Measurements from ENCODE around the gene IGF2BP2. TPM values are rescaled to one million over a fixed set of nuclear protein-coding genes. Genes with fewer than 3 reads are reported as not detected.

Gene IGF2BP2
- total and polyA plus RNA-seq, 2 of the 13 experiments (the other 11 are each of a cell fraction or from before 2014, with no cell fraction given) = 6.5 to 46.0 TPM

DNA sequence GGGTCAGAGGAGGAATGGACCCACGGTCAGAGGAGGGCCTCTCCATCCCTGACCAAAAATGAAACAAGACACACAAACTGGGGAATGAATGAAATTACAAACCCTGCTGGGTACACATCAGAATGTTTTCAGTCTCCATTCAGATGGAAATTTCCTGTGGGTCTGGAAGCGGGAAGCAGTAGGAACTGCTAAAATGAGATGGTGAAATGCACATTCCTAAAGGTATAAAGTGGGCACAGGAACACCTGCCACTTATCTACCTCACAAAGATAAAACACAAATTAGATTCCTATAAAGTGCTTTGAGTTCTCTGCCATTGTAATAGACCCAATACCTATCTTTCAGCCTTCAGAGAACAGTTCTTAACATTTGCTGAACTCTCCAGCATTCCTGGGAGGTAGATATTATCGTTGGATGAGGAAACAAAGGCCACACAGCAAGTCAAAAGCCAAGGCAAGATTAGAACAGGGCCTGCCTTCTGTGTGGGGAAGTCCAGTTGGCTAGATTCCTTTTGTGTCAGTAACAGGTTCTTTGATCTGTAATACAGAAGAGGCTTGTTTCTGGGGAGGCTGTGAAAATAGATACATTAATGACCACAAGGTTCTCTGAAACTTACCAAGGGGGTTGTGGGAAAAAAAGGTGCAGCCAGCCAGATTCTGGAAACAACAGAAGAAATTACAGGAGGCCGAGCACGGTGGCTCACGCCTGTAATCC is 98.4 kb downstream of the IGF2BP2 start (continued):
- TF ChIP-seq, protein P1, sequence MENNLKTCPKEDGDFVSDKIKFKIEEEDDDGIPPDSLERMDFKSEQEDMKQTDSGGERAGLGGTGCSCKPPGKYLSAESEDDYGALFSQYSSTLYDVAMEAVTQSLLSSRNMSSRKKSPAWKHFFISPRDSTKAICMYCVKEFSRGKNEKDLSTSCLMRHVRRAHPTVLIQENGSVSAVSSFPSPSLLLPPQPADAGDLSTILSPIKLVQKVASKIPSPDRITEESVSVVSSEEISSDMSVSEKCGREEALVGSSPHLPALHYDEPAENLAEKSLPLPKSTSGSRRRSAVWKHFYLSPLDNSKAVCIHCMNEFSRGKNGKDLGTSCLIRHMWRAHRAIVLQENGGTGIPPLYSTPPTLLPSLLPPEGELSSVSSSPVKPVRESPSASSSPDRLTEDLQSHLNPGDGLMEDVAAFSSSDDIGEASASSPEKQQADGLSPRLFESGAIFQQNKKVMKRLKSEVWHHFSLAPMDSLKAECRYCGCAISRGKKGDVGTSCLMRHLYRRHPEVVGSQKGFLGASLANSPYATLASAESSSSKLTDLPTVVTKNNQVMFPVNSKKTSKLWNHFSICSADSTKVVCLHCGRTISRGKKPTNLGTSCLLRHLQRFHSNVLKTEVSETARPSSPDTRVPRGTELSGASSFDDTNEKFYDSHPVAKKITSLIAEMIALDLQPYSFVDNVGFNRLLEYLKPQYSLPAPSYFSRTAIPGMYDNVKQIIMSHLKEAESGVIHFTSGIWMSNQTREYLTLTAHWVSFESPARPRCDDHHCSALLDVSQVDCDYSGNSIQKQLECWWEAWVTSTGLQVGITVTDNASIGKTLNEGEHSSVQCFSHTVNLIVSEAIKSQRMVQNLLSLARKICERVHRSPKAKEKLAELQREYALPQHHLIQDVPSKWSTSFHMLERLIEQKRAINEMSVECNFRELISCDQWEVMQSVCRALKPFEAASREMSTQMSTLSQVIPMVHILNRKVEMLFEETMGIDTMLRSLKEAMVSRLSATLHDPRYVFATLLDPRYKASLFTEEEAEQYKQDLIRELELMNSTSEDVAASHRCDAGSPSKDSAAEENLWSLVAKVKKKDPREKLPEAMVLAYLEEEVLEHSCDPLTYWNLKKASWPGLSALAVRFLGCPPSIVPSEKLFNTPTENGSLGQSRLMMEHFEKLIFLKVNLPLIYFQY (CRISPR knock-in tag; IDR thresholded peaks at IDR 0.05; ENCODE audit: borderline replicate concordance) = no peak
- TF ChIP-seq, protein P2, sequence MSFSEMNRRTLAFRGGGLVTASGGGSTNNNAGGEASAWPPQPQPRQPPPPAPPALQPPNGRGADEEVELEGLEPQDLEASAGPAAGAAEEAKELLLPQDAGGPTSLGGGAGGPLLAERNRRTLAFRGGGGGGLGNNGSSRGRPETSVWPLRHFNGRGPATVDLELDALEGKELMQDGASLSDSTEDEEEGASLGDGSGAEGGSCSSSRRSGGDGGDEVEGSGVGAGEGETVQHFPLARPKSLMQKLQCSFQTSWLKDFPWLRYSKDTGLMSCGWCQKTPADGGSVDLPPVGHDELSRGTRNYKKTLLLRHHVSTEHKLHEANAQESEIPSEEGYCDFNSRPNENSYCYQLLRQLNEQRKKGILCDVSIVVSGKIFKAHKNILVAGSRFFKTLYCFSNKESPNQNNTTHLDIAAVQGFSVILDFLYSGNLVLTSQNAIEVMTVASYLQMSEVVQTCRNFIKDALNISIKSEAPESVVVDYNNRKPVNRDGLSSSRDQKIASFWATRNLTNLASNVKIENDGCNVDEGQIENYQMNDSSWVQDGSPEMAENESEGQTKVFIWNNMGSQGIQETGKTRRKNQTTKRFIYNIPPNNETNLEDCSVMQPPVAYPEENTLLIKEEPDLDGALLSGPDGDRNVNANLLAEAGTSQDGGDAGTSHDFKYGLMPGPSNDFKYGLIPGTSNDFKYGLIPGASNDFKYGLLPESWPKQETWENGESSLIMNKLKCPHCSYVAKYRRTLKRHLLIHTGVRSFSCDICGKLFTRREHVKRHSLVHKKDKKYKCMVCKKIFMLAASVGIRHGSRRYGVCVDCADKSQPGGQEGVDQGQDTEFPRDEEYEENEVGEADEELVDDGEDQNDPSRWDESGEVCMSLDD (CRISPR knock-in tag; IDR thresholded peaks at IDR 0.05; ENCODE audit: borderline replicate concordance) = 0 out of 2 replicates have a peak, but pooled peaks have one; percentile 4
- TF ChIP-seq ASH2L (IDR thresholded peaks at IDR 0.05; ENCODE audit: insufficient read length, low read depth, low read length) (no peak), HOXA5 (CRISPR knock-in tag; IDR thresholded peaks at IDR 0.05) (no peak), ZNF775 (CRISPR knock-in tag; IDR thresholded peaks at IDR 0.05; ENCODE audit: borderline replicate concordance) (no peak), SP2 (CRISPR knock-in tag; IDR thresholded peaks at IDR 0.05) (no peak), HDAC6 (IDR thresholded peaks at IDR 0.05; ENCODE audit: low read depth, low read length) (no peak), POLR2AphosphoS2 (IDR thresholded peaks at IDR 0.05; ENCODE audit: low read depth, low read length) (no peak), HMG20A (CRISPR knock-in tag; IDR thresholded peaks at IDR 0.05; ENCODE audit: borderline replicate concordance) (peak; percentile 51; the same call in 1 of the 2 replicates), EP300 (IDR thresholded peaks at IDR 0.05; ENCODE audit: low read depth in 2 of 2, low read length in 2 of 2) (peak in 1 of 2 experiments; percentile 28; a peak in 1 of 4 replicates), EP300 (CRISPR knock-in tag; IDR thresholded peaks at IDR 0.05; ENCODE audit: borderline replicate concordance) (0 out of 2 replicates have a peak, but pooled peaks have one; percentile 33), MED1 (CRISPR knock-in tag; IDR thresholded peaks at IDR 0.05) (0 out of 2 replicates have a peak, but pooled peaks have one; percentile 24), ZNF547 (CRISPR knock-in tag; IDR thresholded peaks at IDR 0.05) (no peak), JUNB (CRISPR knock-in tag; IDR thresholded peaks at IDR 0.05; ENCODE audit: borderline replicate concordance) (no peak)
- TF ChIP-seq, protein P3, sequence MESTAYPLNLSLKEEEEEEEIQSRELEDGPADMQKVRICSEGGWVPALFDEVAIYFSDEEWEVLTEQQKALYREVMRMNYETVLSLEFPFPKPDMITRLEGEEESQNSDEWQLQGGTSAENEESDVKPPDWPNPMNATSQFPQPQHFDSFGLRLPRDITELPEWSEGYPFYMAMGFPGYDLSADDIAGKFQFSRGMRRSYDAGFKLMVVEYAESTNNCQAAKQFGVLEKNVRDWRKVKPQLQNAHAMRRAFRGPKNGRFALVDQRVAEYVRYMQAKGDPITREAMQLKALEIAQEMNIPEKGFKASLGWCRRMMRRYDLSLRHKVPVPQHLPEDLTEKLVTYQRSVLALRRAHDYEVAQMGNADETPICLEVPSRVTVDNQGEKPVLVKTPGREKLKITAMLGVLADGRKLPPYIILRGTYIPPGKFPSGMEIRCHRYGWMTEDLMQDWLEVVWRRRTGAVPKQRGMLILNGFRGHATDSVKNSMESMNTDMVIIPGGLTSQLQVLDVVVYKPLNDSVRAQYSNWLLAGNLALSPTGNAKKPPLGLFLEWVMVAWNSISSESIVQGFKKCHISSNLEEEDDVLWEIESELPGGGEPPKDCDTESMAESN (CRISPR knock-in tag; conservative IDR thresholded peaks at IDR 0.05) = no peak
- TF ChIP-seq, protein P4, sequence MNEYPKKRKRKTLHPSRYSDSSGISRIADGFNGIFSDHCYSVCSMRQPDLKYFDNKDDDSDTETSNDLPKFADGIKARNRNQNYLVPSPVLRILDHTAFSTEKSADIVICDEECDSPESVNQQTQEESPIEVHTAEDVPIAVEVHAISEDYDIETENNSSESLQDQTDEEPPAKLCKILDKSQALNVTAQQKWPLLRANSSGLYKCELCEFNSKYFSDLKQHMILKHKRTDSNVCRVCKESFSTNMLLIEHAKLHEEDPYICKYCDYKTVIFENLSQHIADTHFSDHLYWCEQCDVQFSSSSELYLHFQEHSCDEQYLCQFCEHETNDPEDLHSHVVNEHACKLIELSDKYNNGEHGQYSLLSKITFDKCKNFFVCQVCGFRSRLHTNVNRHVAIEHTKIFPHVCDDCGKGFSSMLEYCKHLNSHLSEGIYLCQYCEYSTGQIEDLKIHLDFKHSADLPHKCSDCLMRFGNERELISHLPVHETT (CRISPR knock-in tag; conservative IDR thresholded peaks at IDR 0.05) = no peak
